Left hindlimb (tissue), 1 donor: ENCODE measurements around the gene NKX2-8.

Experiments used
- DNase-seq: peaks from one replicate; pipeline ENCODE4 v3.0.0-alpha.2; 2018

The NKX2-8 gene

GRCh38 chr14:36582011-36582873 is at the start of gene NKX2-8:
Gene NKX2-8, minus strand, starts transcription at chr14:36582614. Its CDS starts 225 bp downstream, at chr14:36582389.
- no peak for DNase-seq

- no peak for DNase-seq
These were observed 45.6 kb upstream of the NKX2-8 start for GRCh38 chr14:36627981-36628380.

- no peak for DNase-seq
These were observed 43.7 kb upstream of the NKX2-8 start for GRCh38 chr14:36626151-36626550.

- DNase-seq, result no peak
These were observed 43.0 kb upstream of the NKX2-8 start for GRCh38 chr14:36625436-36625835.

GRCh38 chr14:36625014-36625413 is 42.6 kb upstream of the NKX2-8 start:
- no peak for DNase-seq

DNA sequence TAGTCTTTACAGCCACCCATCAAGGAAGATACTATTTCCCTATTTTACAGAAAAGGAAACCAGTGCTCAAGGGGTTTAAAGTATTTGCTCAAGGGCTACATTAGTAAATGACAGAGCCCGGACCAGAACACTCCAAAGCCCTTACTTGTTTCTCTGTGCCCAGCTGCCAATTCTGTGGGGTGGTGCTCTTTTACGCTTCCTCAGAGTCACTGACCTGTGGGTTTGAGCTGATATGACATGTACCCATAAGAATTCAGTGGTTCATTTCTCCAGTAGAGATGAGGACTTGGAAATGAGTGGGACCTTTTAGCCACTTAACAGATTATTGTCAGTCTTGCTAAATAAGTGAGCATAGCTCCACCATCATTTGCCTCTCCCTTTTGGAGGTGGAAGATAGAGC is 37.4 kb upstream of the NKX2-8 start:
- no peak for DNase-seq

DNA sequence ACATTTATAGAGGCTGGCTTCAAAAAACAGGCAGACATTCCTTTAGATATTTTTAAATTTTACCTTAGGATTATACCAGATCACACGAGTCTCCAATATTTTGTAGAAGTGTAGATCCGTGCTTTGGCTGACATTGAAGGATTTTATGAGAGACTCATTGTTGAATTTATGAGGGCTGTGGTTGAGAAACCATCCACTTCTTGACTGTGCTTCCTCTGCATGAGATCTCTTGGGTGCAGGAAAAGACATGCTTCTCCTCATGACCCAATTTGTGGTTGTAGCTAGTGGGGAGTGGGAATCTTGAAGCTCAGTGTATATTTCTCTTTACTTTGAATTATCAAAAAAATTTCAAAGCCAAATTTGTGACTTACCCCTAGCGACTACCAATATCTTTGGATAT is 36.7 kb upstream of the NKX2-8 start:
- no peak for DNase-seq

DNA sequence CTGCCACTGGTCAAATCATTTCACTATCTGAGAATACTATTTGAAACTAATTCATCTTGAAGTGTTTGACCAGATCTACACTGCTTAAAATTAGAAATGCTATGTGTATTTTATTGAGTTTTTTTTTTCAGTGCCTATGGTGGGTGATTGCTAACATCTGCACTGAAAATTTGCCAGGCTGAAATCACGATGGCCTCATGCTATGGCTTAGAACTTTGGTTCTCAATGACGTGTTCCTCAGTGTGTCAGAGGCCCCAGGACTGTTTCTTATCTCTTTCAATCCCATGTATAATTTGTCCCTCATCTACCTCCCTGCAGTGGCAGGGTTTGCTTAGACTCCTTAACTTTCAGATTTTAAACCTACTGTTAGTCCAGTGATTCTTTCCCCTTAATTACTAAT is 36.2 kb upstream of the NKX2-8 start:
- no peak for DNase-seq

- no peak for DNase-seq
These were observed 35.4 kb upstream of the NKX2-8 start for GRCh38 chr14:36617824-36618223.

DNA sequence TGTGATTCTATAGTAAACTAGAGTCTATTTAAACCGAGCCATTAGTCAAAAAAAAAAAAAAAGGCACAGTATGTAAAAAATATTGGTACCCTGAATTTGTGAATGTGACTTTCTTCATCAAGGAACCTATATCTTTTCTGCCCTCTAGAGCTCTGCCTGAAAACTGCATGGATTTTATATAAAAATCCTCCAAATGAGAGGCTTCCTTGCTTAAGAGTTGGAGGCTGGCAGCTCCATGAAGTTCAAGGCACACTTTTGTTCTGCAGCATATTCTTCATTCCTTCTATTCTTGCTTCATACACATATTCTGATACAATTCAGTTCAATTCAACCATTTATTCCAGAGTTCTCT is 23.1 kb upstream of the NKX2-8 start:
- no peak for DNase-seq

GRCh38 chr14:36604757-36605505 is 22.5 kb upstream of the NKX2-8 start:
- DNase-seq, result no peak

DNA sequence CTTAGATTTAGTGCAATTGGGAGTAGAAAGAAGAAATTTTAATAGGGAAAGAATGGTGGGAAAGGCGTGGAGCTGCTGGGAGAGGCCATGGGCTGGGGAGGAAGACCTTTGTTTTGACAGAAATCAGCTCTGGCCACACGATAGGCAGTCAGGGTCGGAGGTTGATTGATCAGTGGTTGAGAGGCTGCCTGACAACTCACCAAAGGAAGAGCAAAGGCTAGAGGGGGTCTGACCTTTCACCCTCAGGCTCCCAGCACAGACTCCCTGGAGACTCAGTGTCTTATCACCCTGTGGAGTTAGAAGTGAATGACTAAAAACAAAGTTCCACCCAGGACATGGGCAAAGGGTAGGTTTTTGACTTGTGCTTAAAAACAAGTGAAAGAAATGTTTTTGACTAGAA is 18.0 kb upstream of the NKX2-8 start:
- no peak for DNase-seq

DNA sequence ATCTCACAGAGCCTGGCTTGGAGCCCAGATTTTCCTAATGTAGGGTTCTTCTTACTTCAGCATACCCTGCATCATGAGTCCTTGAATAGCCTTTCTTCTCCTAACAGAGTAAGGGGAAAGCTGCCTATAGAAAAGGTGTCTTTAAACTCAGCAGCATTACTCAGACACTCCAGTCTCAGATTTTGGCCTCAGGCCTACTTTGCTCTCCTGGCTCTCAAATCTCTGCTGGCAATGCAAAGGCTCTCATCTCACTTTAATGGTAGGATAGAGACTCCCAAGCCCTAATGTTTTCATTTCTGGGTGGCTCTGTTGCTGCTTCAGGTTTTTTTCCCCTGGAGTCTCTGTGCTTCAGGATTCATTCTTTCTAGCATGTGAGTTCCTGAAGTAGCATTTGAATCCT is 9.1 kb upstream of the NKX2-8 start:
- DNase-seq, result no peak

DNA sequence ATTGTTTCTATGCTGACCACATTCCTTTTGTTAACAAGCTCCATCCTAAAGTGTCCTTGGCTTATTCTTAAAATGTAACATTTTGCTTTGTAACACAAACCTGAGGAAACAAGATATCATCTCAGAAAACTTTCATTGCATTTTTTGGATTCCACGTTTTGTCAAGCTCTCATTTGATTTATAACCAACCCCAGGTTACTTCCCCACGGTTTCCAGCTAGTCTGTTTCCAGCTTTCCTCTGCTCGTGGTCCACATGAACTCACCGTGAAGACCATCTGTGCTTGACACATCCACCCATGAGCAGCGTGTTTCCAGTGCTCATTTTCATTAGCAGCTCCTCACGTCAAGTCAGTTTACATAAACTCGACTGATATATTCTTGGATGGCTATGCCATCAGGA is 6.4 kb upstream of the NKX2-8 start:
- DNase-seq, result no peak

- no peak for DNase-seq
These were observed 5.7 kb upstream of the NKX2-8 start for GRCh38 chr14:36588119-36588518.

DNA sequence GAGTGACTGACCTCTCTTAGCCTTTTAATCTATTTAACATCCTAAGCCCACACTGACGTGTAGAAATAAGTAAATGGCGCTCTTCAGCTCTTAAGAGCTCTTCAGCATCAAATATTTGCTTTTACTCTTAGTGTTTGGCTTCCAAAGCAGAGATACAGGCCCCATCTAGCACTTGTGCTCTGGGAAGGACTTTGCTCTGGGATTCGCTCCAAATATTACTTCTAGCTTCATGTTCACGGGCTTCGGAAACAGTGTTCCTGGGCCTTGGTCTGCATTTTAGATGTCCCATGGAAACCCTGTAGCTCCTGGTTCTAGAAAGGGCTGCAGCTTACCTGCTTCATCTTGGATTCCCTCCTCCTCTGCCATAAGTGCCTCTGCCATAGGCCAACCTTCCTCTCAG is 2.7 kb upstream of the NKX2-8 start:
- DNase-seq, result no peak

- no peak for DNase-seq
These were observed 1.7 kb upstream of the NKX2-8 start for GRCh38 chr14:36583893-36584811.

GRCh38 chr14:36583242-36583892 is 953 bp upstream of the NKX2-8 start:
- DNase-seq, result no peak

DNA sequence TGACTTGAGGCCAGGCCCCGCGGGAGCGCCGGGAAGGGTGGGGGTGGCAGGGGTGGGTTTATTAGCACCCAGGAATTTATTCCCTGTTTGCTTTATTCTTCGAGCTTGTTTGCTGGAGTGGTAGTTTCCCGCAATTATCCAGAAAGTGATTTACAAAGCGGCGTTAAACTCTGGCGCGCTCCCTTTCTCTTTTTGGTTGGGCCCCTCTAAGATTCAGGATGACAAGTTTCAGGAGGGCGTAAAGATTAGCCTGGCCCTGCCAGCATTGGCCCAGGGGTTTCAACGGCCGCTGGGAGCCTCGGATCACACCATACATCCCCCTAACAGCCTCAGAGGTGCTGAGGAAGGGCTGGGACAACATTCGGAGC is 444 bp upstream of the NKX2-8 start:
- DNase-seq, result no peak

DNA sequence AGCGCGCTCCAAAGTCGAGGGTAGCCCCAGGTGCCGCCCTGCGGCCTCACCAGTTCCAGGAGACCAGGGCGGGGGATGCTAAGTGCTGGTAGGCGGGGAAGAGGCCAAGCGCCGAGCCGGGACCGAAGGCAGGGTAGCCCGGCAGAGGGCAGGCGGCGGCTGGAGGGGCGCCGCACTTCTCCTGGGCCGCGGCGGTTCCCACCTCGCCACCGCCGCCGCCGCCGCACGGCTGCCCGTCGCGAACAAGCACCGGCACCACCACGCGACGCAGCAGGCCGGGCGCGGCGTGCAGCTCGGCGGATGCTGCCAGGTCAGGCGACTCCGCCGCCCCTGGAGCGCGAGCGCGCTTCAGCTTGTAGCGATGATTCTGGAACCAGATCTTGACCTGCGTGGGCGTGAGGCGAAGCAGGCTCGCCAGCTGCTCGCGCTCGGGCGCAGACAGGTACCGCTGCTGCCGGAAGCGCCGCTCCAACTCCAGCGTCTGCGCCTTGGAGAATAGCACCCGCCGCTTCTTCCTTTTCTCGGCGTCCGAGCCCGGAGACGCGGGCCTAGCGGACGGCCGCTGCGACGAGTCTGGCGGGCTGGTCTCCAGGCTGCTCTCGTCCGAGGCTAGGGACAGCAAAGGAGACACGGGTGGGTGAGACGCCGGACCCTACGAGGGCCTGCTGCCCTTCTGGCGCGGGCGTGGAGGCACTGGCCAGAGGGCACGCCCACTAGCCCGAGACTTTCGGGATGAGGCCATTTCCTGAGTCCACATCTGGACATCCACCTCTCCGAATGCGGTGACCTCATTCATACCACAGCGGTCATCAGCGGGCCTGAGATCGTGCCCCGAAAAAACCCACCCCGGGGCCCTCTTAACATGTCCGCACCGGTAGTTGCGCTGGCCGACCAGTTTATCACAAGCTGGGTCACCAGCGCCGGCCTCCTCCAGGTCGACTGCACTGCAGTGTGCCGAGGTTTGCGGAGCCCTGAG is 1.3 kb downstream of the NKX2-8 start:
- DNase-seq, result peak; percentile 44

GRCh38 chr14:36580141-36580855 is 2.1 kb downstream of the NKX2-8 start:
- no peak for DNase-seq
